HG03039 (cell line): ENCODE data around the gene ZNF488.

ENCODE experiments used
- ATAC-seq: cut with Tn5 transposase; IDR thresholded peaks from one replicate; pipeline ENCODE4 v1.9.1; 2021; ENCODE audit warnings: mild to moderate bottlenecking, moderate library complexity; ENCODE audit not compliant: unreplicated experiment

Gene ZNF488

DNA sequence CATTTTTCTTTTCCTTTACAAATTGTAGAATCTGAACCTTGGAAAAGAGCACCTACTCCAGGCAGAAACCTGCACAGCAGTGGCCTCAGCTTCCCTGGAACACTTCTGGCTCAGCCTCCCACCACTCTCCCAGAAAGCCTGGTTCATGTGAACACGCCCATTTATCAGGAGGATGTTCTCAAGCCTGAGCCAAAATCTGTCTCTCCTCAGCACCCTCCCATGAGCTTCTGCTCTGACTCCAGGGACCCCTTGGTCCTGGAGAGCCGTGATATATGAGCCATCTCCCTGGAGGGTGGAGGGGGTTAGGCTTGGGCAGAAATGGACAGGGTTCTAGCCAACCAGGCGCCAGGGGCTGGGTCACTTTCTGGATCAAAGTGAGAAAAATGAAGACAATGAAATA is 51.7 kb downstream of the ZNF488 start:
- no peak for ATAC-seq

DNA sequence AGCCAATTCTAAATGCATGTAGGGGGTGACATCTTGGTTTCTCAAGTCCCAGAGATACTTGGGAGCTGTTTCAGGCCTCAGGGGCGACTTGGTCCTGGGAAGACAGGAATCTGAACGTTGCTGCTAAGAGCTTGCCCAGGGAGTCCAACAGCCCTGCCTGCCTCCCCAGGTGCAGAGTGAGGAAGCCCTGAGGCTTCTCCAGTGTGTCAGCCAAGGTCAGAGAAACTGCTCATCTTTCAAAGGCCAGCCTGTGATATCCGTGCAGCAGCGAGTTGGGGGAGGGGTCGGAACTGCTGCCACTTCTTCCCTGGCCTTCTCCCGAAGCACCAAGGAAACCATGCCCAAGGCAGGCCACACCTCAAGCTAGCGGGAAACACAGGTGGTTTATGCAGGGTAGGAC is 52.1 kb downstream of the ZNF488 start:
- ATAC-seq = no peak

DNA sequence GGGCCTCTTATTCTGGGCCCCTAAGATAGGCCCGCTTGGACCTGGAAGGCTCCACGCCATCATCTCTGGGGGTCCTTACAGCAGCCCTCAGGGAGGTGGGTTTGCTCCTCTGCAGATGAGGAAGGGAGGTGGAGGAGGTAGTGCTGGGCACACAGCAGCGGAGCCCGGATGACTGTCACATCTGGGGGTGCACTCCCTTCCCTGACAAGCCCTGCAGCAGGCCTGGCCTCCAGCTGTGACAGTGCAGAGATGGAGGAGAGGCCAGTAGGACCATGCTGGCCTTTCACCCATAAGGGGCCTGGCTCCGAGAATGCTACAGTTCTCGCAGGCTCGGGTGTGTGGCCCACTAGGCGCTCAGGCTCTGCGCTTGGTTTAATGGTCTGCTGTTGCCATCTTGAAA is 52.6 kb downstream of the ZNF488 start:
- ATAC-seq = no peak

DNA sequence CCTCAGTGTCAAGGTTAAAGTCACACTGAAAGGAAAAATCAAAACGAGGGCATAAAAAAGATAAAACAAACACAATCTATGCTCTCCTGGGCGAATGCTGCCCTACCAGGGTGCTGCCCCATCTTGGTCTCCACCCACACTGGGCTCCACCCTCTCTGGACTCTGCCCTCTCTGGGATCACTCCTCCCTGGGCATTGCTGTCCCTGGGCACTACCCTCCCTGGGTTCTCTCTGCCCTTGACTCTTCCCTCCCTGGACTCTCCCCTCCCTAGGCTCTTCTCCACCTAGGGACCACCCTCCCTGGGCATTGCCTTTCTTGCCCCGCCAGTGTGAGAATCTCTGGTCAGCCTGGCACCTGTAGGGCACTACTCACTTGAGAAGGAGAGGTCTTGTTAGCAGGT is 53.3 kb downstream of the ZNF488 start:
- no peak for ATAC-seq

DNA sequence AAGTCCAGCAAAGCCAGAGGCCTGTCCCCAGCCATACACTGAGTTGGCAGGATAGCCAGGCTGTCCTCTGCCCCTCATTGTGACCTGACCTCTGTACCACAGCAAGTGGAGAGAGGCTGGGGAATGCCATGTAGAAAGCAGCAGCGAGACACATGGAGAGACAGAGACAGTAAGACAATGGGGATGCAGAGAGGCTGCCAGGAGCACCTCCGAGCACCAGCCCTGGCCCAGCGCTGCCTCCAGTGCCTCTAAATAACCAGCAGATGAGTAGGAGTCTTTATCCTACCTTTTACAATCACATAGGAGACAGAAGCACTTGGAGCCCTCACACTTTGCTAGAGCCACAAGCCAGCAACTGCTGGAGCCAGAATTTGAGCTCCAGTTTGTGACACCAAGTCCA is 53.7 kb downstream of the ZNF488 start:
- ATAC-seq = no peak

DNA sequence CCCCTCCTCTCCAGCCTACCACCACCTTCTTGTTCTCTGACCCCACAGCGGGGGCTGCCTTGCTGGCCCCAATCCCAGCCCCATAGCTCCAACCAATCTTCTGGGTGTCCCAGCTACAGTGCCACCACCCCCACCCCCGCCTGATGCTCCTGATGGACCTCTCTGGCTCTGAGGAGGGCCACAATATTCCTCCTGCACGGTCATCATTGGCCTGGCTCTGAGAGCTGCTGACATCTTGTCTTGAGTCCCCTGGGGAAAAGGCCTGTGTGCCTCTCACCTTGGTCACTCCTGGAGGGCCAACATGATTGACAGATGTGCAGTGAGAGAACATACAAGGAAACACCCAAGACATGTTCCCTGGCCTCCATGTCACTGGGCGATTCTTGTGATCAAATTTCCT is 54.2 kb downstream of the ZNF488 start:
- no peak for ATAC-seq

DNA sequence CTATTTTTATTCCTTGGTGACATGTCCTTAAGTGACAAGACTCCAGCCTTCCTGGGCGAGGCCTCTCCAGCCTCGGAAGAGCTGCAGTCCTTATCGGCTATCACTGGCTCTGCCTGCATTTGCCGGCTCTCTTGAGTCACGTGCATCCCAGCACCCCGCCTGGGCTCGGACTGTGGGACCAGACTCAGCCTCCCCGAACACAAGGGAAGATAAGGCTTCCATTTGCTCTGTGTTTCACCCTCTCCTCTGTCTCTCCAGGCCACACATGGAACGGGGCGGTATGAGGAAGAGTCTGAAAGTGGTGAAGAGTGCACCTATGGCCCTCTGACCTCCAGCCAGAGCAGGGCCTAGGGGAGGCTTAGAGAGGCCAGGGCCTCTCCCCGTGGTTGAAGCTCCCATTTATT is 57.2 kb downstream of the ZNF488 start:
- no peak for ATAC-seq

DNA sequence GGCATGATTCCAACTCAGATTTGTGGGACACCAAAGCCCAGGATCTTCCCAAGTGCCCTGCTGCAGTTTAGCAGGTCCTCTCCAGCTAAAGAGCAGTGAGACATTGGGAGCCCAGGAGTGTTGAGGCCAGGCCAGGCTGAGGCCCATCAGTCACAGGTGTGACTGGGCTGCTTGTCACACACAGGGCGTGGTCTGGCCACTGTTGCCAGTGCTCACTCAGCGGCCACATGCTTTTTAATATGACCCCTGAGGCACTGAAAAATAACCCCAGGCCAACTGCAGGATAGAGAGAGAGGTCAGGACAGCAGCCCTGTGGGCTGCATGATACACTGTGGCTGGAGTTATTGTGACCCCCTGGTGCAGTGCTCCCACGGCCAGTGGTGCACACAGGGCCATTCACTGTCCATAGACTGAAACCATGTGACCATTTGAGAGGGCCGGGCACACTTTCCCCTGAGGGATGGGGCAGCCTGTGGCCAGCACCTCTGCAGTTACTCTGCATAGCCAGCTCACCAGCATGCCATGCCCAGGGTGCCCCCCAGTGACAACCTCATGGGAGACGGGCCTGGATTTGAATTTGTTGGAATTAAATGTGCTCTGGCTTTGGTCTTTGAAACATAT is 57.7 kb downstream of the ZNF488 start:
- ATAC-seq = no peak

DNA sequence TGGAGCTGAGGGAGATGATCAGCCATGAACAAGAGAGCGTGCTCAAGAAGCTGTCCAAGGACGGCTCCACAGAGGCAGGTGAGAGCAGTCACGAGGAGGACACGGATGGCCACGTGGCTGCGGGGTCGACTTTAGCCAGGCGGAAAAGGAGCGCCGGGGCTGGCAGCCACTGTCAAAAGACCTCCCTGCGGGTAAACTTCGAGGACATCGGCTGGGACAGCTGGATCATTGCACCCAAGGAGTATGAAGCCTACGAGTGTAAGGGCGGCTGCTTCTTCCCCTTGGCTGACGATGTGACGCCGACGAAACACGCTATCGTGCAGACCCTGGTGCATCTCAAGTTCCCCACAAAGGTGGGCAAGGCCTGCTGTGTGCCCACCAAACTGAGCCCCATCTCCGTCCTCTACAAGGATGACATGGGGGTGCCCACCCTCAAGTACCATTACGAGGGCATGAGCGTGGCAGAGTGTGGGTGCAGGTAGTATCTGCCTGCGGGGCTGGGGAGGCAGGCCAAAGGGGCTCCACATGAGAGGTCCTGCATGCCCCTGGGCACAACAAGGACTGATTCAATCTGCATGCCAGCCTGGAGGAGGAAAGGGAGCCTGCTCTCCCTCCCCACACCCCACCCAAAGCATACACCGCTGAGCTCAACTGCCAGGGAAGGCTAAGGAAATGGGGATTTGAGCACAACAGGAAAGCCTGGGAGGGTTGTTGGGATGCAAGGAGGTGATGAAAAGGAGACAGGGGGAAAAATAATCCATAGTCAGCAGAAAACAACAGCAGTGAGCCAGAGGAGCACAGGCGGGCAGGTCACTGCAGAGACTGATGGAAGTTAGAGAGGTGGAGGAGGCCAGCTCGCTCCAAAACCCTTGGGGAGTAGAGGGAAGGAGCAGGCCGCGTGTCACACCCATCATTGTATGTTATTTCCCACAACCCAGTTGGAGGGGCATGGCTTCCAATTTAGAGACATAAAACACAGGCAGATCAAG is 58.5 kb downstream of the ZNF488 start:
- ATAC-seq = no peak

DNA sequence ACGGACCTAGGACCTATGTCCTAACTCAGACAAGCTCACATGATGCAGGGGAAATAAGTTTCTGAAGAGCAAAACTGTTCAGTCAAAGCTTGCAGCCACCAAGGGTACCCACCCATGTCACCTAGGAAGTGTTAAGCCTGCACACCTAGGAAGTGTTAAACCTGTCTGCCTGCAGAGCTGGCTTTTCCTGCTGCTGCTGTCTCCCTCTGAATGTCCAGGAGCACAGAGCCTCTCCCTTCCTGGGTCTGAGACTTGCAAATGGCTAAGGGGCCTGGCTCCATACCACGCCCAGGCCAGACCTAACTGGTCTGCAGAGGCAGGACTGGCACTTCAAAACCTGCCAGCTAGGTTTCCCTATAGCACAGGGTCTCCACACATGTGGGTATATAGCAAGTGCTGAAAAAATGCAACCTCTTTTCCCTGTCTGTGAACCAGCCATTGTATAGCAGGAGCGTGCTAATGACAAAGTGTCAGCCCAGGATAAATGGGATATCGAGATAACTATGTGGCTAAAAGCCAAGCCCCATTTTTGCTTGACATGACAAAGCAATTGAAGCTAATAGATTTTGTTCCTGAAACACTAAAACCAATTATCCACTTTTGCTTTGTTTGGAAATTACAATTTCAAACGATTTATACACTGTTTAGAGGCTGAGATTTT is 60.3 kb downstream of the ZNF488 start:
- no peak for ATAC-seq

DNA sequence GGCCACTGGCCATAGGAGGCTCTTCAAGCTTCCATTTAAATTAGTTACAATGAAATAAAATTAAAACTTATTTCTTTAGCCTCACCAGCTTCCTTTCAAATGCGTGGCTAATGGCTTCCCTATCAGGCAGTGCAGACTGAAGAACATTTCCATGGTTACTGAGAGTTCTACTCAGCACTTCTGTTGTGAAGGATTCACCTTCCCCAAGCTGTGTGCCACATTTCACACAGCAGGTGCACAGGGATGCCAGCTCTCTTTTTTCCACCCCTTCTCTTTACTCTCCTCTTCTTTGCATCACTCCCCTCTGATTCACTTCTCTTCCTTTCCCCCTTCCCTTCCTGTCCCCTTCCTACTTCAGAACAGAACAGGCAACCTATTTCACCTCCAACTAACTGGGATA is 61.0 kb downstream of the ZNF488 start:
- no peak for ATAC-seq

DNA sequence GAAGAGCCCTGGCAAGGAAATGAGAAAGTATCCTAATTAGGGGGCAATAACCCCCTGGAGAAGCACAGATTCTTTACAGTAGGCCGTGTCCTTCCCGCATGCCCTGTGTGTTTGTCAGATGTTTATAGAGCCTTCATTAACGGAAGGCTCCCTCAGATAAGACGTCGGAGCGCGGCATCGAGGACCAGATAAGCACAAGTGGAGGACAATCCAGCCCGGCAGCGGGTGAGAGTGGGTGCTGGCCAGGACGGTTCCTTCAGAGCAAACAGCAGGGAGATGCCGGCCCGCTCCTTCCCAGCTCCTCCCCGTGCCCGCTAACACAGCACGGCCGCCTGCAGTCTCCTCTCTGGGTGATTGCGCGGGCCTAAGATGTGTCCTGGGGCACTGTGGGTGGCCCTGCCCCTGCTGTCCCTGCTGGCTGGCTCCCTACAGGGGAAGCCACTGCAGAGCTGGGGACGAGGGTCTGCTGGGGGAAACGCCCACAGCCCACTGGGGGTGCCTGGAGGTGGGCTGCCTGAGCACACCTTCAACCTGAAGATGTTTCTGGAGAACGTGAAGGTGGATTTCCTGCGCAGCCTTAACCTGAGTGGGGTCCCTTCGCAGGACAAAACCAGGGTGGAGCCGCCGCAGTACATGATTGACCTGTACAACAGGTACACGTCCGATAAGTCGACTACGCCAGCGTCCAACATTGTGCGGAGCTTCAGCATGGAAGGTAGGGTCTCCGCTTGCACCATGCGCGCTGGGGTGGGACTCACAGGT is 61.6 kb downstream of the ZNF488 start, which contains the start of gene GDF2:
TSS of gene GDF2 (plus strand) at position 155 of the 762 bp plus-strand sequence. CDS start at position 370, 215 bp downstream.
- ATAC-seq = no peak

DNA sequence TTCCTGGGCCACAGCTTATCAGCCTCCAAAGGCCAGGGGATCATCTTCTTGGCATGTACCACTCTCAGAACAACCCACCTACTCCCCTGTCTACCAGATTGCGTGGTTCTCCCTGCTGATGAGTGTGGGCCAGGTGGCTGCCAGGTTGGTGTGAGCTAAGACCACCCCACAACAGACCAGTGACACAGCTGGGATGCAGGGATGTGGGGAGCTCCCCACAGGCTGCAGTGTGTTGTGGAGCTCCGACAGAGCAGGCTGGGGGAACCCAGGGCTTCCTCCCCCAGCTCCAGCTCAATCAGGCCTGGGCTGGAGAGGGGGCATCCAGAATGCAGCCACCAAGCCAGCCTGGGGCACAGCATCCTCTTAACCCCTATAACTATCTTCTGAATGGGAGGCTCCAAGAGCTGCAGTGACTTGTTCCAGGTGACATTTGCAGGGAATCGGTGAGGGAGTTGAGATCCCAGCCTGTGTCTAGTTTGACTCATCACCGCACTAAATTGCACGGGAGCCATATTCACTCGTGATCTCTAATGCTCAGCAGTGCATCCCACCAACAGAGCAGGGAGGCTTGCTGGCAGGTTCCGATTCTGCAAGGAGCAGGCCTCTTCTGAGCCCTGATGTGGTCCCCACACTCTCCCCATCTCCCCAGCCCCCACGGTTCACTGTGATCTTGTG is 62.4 kb downstream of the ZNF488 start:
- ATAC-seq = no peak

DNA sequence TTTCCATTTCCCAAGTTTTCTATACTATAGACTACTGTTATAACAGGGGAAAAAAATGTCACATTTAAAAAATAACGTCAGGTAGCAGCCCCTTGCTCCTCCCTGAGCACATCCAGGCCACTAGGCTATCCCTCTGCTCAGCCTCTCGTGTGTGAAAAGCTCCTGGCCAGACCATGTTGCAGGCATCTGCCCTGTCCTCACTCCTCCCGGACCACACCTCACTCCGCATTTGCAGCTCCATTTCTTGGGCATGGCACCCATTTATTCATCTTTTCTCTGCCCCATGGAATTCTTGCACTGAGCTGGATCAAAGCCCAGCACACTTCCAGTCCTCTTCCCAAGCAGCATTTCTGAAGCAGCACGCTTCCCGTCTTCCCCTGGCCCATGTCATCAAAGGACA is 63.3 kb downstream of the ZNF488 start:
- no peak for ATAC-seq

DNA sequence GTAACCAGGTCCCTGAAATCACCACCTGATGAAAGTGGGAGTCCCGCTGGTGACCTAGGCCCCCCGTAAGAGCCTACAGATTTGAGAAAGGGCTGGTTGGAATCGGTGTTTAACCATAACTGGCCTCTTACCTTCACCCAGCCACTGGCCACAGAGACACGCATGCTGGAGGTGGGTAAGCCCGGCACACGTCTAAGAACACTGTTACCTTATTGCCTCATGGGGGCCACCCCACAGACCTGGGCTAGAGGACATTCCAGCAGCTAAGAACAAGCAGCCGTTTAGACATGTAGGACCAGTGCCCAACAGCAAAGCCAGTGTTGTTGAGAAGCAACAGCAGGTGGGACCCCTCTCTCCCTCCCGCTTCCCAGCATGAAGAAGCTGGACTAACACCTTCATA is 64.3 kb downstream of the ZNF488 start:
- ATAC-seq = no peak

DNA sequence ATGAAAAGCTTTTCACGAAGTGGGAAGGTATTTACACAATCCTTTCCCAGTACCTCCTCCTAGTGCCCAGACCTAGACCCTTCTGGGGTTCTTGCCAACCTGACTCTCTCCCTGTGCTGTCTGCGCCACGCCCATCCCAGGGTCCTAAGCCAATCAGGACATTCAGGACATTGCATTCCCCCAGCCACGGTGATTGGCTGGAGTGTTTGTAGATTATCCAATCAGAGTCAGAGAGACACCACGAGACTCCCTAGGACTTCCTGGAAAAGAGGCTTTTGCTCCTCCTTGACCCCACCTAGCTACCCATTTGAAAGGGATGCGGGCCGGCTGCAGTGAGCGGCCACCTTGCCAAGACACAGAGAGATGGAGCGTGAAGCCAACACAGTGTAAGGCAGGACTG is 65.4 kb downstream of the ZNF488 start:
- ATAC-seq = no peak

DNA sequence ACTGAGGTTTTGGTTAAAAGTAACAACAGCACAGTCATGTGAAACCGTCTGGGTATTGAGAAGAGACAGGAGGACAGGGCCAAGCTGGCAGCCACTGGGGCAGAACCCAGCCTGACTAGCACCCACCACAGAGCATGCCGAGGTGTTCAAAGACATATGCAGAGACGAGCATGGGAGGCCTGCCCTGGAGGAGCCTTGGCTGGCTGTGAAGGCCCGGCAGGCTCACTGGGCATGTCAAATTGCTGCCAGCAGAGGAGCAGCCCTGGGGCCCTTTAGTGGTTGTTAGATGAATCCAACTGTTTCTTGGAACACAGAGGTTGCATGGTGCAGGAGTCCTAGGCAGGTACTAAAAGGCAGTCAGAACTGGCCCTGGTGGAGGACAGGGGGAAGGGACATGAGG is 66.8 kb downstream of the ZNF488 start:
- ATAC-seq = no peak

DNA sequence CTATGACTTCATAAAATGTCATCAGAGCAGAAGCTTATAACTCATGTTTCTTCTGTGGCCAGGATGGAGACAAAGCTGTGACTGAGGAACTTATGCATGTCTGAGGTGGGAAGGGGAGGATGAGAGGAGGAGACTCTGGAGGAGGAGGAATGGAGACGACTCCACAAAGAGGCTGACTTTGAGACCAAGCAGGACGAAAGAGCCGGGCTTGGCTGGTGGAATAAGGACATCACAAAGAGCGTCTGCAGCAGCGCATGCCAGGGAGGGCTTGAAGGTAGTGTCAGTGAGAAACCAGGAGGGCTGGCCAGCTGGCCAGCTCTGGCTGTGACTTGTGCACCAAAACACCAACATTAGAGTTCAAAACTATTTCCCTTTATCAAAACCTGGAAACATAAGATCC is 68.0 kb downstream of the ZNF488 start:
- ATAC-seq = no peak
